Stimulated activated CD4-positive, alpha-beta T cell treated with anti-CD3 and anti-CD28 coated beads, Interleukin-4, amount 100 ng/mL, for 1 hour (primary cell): ENCODE data around the gene MYPN.

Experiments
- DNase-seq: peaks from one replicate; pipeline ENCODE4 v3.0.0-alpha.2; 2020

The MYPN gene

GRCh38 chr10:68096913-68097516 lies 12.3 kb upstream of the MYPN start:
- DNase-seq = no peak

DNA sequence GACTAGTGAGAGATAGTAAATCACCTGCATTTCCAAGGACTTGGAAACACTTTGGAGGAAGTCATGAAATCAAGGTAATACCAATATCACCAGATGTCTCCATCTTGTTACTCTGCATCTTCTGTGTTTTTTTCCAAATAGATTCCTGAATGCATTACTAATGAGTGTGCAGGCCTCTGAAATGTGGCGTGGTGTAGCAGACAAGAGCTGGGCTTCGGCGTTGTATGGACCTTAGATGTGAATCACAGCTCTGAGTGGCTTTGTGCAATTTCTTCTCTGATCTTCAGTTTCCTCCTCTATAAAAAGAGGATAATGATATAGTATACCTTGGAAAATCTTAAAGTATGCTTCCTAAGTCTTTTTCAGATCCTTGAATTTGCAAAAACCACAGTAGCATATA lies 9.6 kb upstream of the MYPN start:
- DNase-seq = no peak

- no peak for DNase-seq
These were observed 8.2 kb upstream of the MYPN start for GRCh38 chr10:68101066-68101465.

- DNase-seq = no peak
These were observed 5.9 kb upstream of the MYPN start for GRCh38 chr10:68103261-68103878.

DNA sequence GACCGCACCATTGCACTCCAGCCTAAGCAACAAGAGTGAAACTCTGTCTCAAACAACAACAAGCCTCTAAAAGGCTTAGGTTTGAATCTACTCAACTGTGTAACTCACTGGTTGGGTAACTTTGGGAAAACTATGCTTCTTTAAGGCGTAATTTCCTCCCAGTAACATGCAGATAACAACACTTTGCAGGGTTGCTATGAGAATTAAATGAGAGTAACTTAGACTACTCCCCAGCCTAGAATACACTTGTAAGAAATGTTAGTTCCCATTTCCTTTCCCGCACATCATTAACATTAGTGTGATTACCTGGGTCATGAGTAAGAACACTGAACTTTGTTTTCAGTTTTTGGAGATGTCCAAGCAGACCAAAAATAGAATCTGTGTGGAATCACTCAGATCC lies 5.4 kb upstream of the MYPN start:
- no peak for DNase-seq

DNA sequence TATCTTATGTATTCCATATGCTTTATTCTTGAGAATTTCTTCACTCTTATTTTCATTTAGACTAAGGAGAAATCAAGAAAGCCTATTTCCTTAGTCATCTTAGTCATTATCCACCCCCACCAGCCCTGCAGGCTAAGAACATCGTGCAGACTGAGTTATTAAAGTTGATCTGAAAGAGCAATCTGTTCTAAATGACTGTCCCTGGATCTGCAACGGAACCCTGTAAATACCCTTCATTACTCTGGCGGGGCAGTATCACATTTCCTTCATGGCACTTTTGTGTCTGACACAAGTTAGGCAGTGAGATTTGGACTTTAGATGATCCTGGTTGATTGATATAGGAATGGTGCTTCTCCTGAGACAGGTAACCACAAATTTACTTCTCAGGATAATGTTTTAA lies 3.5 kb upstream of the MYPN start:
- DNase-seq = no peak

DNA sequence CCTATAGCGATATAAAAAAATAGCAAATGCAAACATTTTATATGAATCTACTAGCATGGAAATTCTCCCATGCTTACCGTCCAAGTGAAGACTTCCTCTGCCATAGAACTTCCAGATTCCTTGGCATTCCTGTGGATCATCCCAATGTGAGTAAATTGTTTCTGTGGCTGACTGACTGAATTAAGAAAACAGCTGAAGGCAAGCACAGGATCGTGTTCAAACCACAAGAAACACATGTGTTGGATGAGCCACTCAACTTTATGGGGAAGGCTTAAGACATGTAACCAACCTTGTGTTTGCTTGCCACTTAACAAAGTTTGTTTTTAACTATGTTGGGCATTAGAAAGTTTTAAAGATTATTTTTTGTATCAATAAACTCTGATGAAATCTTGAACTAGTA lies 2.6 kb upstream of the MYPN start:
- no peak for DNase-seq

GRCh38 chr10:68107651-68108050 lies 1.6 kb upstream of the MYPN start:
- DNase-seq = no peak

- DNase-seq = no peak
These were observed 1.2 kb upstream of the MYPN start for GRCh38 chr10:68108051-68108450.

DNA sequence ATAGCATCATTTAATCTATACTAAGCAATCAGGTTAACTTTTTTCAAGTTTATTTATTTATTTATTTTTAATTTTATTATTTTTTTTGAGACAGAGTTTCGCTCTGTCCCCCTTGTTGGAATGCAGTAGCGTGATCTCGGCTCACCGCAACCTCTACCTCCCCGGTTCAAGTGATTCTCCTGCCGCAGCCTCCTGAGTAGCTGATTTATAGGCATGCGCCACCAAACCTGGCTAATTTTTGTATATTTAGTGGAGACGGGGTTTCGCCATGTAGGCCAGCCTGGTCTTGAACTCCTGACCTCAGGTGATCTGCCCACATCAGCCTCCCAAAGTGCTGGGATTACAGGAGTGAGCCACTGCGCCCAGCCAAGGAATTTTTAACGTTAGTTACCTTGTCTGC lies 635 bp upstream of the MYPN start:
- no peak for DNase-seq

- DNase-seq = no peak
These were observed 739 bp downstream of the MYPN start for GRCh38 chr10:68110027-68110426.

- DNase-seq = no peak
These were observed 2.3 kb downstream of the MYPN start for GRCh38 chr10:68111584-68111983.

GRCh38 chr10:68112837-68113236 lies 3.5 kb downstream of the MYPN start:
- no peak for DNase-seq

- no peak for DNase-seq
These were observed 9.4 kb downstream of the MYPN start for GRCh38 chr10:68118657-68119056.

GRCh38 chr10:68121020-68121743 lies 11.9 kb downstream of the MYPN start:
- DNase-seq = no peak

DNA sequence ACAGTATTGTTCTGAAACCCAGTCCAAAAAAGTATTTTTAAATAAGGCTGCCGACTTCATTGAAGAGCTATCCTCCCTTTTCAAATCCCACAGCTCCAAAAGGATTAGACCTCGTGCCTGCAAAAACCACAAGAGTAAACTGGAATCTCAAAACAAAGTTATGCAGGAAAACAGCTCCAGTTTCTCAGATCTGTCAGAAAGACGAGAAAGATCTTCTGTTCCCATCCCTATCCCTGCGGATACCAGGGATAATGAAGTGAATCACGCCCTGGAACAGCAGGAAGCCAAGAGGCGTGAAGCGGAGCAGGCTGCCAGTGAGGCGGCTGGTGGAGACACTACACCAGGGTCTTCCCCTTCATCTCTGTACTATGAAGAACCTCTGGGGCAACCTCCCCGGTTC lies 12.6 kb downstream of the MYPN start:
- no peak for DNase-seq

DNA sequence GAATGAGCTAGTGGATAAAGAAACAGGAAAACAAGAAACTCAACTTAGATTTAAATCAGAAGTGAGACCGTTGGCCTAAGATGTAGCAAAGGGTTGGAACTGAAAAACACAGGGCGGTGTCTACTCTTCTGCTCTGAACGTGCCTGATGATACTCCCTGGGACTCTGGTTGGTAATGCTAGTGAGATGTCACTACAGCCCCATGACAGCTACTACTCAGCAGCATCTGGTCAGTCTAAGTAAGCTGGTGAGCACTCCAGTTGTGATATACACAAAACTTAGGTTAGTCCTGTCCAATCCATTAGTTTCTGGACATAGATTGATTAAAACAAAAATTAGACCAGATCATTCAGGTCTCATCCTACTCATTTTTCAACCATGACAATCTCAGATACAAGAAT lies 15.4 kb downstream of the MYPN start:
- DNase-seq = no peak

- no peak for DNase-seq
These were observed 16.5 kb downstream of the MYPN start for GRCh38 chr10:68125772-68126171.

GRCh38 chr10:68128015-68128414 lies 18.7 kb downstream of the MYPN start:
- no peak for DNase-seq

DNA sequence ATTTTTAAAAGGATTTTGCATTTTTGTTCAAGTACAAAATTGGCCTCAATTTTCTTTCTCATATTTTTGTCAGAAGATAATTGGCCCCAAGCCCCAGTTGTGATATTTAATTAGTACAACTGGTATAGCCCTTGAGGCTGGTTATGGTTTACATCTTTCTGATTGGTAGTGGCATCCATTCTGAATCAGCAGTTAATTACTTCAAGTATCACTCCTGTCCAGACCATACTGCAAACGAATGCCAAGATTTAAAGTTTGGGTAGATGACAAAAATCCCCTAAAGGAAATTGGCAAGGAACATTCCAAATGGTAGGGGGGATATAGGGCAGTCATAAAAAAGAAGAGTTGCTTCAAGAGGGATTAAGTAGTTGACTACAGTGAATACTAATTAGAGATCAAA lies 23.1 kb downstream of the MYPN start:
- DNase-seq = no peak

DNA sequence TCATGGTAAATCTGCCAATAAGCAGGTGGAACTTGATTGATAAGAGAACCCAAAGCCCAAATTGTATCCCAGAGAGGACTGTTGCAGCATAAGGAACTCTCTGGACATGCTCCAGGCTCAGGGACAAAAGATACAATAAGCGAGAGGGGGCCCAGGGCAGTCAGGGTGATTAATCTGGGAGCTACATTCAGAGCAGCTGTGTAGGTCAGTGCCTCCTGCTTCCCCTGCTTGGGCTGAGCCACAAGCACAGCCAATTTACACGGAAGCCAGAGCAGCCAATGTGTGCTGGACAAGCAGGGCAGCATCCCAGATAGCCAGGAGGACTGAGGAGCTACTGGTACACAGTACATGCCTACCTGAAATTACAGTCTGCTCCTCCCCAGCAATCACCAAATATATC lies 24.2 kb downstream of the MYPN start:
- DNase-seq = no peak

GRCh38 chr10:68135362-68135761 lies 26.1 kb downstream of the MYPN start:
- no peak for DNase-seq

DNA sequence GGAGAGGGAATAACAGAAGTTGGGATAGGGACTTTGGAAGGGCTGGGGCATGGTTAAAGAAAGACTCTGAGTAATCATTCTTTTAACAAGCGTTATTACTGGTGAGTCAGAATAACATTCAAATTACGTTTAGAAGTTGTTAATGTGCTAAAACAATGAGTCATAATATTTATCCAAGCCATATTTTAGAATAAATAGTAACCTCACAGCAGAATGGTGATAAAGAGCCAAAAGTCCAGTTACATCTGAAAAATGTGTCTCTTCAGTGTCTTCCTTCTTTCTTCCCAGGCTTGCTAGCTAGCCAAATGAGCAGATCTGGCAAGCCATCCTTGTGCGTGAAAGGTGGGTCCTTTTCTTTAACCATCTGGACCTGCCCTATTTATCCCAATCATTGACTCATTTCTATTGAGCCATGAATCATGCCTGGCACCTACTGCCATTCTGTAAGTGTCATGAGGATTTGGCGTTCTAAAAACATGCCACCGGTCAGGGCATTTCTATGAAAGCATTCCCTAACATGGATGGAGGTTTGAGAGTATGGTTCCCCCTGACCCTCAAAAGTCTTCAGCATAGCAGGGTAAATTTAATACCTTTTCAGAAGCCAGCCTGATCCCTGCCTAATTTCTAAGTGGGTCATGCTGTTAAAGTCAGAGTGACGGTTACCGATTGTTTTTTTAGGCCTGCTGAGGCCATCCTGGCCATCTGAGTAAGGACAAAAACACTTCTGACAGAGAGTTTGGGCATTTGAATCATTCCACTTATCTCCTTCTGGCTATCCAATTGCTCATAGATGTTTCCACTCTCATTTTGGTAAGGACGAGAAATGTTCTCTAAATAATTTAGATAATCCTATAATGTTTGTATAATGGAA lies 26.9 kb downstream of the MYPN start:
- DNase-seq = no peak

GRCh38 chr10:68137171-68137570 lies 27.9 kb downstream of the MYPN start:
- no peak for DNase-seq
